Stimulated activated CD8-positive, alpha-beta memory T cell treated with anti-CD3 and anti-CD28 coated beads, Interleukin-4, amount 100 ng/mL, for 4 hours (primary cell): ENCODE results near the gene ARFIP2.
"Not testable (repeated sequence)": the region's sequence is repeated elsewhere in the genome, so short reads cannot be mapped to it uniquely, and the experiment has no call there.

Source experiments
- DNase-seq, 2 donors: peaks; one replicate each; pipeline ENCODE4 v3.0.0-alpha.2; 2020; ENCODE audit warnings: low read depth in 2 of 2, low spot score in 1 of 2

Gene ARFIP2

DNA sequence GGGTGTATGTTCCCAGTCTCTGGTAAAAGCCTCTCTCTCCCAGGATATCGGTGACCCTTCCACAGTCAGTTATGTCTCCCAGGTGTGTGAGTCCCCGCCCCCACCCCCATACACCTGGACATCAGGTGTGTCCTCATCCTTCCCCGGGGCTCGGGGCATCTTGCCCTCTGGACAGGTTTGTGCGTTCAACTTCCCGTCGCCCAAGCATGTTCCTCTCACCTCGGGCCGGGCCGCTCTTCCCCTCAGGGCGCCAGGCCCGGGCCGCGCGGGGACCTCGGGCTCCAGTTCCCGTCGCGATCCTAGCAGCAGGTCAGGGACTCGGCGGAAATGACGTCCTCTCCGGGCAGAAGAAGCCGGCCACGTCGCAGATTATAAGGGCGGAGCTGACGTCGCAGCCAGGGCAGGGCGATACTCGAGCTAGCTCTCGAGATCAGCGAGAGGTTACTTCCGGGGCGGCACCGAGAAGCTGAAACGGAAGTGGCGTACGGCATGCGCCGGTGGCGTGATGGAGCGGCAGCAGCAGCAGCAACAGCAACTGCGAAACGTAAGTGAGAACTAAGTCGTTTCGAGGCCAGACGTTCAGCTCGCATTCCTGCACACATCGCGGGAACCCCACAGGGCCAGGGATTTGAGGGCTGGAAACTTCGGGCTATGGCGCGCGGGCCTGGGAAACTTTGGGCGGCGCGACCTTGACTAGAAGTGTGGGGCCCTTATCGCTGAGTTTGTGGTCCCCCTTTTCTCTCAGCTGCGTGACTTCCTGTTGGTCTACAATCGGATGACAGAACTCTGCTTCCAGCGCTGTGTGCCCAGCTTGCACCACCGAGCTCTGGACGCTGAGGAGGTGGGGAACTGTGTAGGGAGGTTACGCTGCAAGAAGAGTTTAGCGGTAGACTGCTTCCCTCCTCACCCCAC is at the start of gene ARFIP2, which contains the start of gene TIMM10B:
Gene ARFIP2, minus strand, starts transcription at position 320 of the 912 bp plus-strand sequence. CDS start 910 bp downstream, outside the sequence.
Gene TIMM10B, plus strand, starts transcription at position 490 of the 912 bp plus-strand sequence. Its CDS starts 16 bp downstream, at position 506.
- DNase-seq, result peak; percentile 91 to 95

DNA sequence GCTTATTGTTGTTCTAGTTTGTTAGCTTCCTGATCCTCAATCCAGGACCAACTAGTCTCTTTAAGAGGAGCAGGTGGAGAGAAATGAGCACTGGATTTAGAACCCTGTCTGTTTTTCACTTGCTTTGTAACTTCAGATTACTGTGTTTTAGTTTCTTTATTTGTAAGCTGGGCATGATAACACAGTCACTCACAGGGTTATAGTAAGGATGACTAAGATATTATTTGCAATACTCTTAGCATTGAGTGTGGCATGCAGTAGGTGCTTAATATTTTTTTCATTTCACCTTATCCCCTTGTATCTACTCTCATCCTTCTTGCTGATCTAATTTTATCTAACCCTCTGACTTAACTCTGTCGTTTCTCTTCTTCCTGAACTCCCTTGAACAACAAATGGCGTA is 49.7 kb upstream of the ARFIP2 start:
- no peak for DNase-seq

- no peak for DNase-seq
Observed at GRCh38 chr11:6529266-6529665, 48.1 kb upstream of the ARFIP2 start.

DNA sequence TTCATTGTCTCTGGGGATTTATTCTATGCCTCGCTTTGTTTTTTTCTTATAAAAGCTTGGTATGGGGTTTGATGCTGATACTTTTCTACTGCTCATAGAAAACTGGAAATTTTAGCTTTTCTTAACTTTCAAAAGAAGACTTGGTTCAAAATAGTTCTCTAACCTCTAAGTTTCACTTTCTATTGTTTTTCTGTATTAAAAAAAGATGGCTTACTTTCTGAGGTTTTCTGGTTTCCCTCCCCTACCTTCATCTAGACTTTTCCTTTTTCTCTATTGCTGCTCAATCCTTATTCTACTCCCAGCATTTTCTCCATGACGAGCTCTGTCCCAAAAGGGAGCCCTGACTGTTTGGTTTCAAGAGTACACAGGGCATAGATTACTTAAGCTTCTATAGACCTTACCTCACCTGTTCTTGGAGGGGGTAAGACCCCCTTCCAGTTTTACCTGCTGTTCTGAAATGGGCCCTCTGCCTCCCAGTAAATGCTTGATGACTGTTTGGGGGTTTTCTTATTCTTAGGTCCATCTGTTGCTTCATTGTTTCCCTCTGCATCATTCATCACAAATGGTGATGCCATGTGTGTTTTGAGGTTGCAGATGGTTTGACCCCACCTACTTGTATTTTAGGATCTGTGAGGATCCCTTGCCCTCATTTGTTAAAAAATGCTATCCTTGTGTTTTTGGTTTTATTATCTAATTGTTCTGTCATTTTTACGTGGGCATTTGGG is 45.4 kb upstream of the ARFIP2 start:
- DNase-seq, result no peak

DNA sequence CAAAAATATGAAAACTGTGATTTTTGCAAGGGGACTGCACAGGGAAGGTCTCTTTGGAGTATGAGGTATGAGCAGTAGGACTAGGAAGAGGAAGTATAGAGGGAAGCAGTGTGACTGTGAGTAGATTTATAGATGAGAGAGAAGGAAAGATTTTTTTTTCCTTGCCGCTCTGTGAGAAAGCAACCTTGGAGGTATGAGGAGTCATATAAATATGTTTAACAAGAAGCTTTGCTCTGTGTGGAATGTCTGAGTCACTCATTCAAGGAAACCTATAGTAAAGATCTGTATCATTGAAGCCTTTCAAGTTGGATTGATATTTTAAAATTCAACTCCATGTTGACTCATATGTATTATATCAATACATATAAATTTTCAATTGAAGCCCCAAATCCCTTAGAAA is 42.1 kb upstream of the ARFIP2 start:
- DNase-seq, result no peak

GRCh38 chr11:6521946-6522345 is 40.8 kb upstream of the ARFIP2 start:
- DNase-seq, result not testable (repeated sequence)

DNA sequence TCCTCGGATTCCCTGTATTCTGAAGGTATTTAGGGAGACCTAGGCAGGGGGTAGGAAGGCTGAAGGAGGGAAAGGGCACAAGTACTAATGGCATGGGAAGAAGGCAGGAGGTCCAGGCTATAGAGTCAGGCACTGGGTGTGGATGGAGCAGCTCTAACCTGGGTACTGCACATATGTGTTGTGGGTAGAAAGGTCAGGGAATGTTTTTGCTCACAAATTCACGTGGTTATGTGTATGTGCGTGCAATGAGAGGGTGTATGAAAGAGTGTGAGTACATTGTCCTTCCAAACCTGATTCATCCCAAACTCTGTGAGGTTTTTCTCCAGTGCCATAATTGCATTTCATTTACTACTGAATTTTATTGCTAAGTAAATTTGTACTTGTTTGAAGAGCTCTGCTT is 39.1 kb upstream of the ARFIP2 start:
- no peak for DNase-seq

DNA sequence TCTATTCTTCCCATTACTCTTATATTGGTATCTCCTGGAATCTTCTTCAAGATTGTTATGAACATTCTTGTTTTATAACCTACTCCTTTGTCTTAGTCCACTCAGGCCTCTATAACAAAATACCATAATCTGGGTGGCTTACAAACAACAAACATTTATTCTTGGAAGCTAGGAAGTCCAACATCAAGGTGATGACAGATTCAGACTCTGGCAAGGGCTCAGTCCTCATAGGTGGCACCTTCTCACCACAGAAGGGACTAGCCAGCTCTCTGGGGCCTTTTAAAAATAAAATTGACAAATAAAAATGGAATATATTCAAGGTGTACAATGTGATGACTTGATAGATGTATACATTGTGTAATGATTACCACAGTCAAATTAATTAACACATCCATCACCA is 35.7 kb upstream of the ARFIP2 start:
- no peak for DNase-seq

DNA sequence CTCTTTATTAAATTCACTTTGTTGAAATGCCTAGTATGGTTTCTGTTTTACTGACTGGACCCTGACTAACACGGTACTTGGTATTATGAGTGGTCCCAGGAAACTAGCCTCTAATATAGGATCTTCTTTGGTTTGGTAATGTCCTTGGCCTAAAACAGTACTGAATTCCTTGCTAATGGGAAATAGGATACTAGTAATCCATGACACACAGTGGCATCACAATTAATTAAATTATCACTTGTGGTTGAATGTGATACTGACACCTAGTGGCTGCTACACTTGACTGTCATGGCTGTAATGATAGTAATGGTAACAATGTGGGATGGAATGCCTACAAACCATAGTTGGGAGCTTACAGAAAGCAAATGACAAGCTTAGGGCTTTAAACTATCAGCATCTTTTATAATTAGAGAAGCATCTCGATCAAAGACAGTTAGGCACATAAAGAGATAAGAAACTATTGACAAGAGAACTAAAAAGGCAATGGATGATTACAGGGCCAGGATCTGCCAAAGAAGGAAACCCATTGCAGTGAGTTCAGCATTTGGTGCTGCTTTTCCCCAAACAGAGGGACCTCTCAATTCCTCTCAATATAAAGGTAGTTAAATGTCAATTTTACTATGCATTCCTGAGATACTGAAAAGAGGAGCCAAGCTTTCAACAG is 24.6 kb upstream of the ARFIP2 start:
- no peak for DNase-seq

- no peak for DNase-seq
Observed at GRCh38 chr11:6504166-6504565, 23.0 kb upstream of the ARFIP2 start.

DNA sequence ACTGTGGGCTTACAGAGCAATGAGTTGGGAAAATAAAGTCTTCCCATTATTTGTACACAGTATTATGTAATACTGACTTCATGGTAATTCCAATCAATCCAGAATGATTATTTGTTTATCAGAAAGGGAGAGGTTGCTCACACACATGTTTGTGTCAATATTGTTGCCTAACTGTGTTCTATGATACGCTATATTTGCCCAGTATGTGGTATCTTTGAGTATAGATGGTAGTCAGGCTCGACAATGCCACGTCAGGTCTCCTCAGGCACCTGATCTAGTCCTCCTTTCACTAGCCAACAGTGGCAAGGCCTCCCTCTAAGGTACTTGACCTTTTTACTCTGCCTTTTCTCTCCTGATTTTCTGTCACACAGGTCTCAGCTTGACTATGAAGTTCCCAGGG is 21.3 kb upstream of the ARFIP2 start:
- no peak for DNase-seq

DNA sequence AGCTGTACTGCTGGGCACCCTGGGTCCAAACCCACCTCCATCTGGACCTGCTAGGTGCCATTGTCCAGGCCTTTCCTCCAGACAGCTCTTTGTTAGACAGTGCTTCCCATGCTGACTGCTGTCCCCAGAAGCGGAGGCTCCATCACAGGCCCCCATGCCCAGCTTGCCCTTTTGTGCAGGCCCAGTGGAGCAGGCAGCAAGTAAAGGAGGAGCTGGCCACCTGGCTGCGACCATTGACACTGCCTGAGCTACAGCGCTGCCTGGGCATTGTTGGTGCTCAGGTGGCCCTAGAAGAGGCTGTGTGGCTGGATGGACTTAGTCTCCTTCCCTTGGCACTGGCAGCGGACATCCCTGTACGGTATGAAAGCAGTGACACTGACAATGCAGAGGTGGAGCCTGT is 17.4 kb upstream of the ARFIP2 start:
- no peak for DNase-seq

GRCh38 chr11:6498121-6498520 is 17.0 kb upstream of the ARFIP2 start:
- DNase-seq, result no peak

- no peak for DNase-seq
Observed at GRCh38 chr11:6497069-6497839, 16.1 kb upstream of the ARFIP2 start, which contains the start of gene DNHD1. DNHD1 (plus strand) TSS chr11:6497280; CDS start chr11:6498216, 936 bp downstream.

GRCh38 chr11:6489306-6489705 is 8.2 kb upstream of the ARFIP2 start:
- no peak for DNase-seq

DNA sequence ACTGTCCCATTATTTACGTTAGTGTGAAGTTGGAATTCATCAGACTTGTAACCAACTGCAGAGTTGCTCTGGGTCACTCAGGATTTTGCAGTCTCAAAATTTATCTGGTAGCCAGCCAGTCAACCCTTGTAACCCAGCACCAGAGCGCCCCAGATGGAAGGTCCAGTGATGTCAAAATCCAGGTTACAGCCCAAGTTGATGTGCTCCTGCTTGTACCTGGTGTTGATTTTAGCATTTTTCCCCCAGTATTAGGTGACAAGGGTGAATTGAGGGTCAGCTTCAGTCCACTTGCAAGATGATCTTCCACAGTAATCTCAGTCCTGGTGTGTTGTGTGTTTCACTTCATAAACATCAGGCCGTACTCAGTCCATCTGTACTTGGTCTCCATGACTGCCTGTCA is 7.7 kb upstream of the ARFIP2 start:
- DNase-seq, result no peak

DNA sequence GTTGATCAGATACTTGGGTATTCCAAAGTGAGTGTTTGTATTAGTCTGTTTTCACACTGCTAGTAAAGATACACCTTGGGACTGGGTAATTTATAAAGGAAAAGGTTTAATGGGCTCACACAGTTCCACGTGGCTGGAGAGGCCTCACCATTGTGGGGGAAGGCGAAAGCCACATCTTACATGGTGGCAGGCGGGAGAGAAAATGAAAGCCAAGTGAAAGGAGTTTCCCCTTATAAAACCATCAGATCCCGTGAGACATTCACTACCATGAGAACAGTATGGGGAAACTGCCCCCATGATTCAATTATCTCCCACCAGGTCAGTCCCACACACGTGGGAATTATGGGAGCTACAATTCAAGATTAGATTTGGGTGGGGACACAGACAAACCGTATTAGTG is 7.2 kb upstream of the ARFIP2 start:
- no peak for DNase-seq

DNA sequence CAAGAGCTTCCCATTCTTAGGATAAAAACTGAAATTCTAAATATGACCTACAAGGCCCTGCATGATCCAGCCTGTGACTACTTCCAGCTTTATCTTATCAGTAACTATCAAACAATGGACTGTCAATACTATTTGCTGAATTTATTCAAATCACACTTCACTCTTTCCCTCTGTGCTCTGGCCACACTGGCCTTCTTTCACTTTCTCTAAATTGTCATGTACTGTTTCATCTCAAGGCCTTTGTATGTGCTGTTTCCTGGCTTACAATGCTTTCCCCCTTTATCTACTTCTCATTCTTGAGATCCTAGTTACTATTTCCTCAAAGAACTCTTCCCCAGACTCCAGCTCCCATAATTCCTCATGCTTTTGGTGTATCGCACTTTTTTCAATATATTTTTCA is 5.8 kb upstream of the ARFIP2 start:
- DNase-seq, result no peak

DNA sequence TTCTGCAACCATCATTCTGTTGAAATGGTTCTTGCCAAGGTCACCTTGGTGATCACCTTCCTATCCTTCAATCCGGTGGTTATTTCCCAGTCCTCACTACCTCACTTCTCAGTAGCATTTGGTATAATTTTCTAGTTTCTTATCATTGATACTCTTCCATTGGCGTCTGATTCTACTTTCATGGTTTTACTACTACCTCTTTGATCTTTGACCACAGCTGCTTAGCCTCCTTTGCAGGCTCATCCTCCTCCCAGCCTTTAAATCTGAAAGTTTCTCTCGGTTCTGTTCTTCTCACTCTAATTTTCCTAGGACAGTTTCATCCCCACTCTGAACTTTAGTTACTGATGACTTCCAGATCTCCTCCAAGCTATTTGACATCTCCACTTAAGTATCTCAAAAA is 5.1 kb upstream of the ARFIP2 start:
- DNase-seq, result no peak

- DNase-seq, result no peak
Observed at GRCh38 chr11:6485661-6486060, 4.5 kb upstream of the ARFIP2 start.

DNA sequence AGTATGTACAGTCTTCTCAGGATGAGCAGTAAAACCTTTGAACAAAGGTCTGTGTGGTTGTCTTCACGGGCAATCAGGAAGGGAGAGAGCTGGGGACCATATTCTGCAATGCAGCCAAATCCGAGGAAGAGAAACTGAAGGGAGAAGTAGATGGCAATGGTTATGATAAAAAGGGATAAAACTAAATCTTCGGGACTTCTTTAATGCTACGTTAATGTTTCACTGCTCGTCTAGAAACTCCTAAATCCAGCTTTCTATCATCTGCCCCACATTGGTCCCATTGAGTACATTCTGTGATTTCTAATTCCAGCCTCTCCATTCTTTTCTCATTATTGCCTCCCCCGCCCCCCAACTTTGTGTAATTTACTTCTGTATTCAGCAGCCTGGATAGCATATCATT is 1.9 kb upstream of the ARFIP2 start:
- DNase-seq, result no peak
